Muscle layer of colon (tissue), 2 donors: ENCODE results near the gene CREBL2.
A peak's percentile ranks its signal among the peaks of the same experiment; 100 is the strongest.
"Not testable (repeated sequence)": the region's sequence is repeated elsewhere in the genome, so short reads cannot be mapped to it uniquely, and the experiment has no call there.

ENCODE experiments used
- H3K27ac ChIP-seq: one replicate; pipeline ENCODE4 v1.7.0; 2013; ENCODE audit warnings: low read depth, mild to moderate bottlenecking, low read length, moderate library complexity
- H3K27me3 ChIP-seq, 2 donors: one replicate each; pipeline ENCODE4 v1.7.0; 2013; ENCODE audit warnings: low read length in 2 of 2, mild to moderate bottlenecking in 2 of 2; ENCODE audit not compliant: insufficient read depth in 2 of 2, control insufficient read depth in 1 of 2
- H3K36me3 ChIP-seq: one replicate; pipeline ENCODE4 v1.7.0; 2013; ENCODE audit warnings: mild to moderate bottlenecking, low read length; ENCODE audit not compliant: insufficient read depth
- H3K4me1 ChIP-seq: one replicate; pipeline ENCODE4 v1.7.0; 2013; ENCODE audit warnings: mild to moderate bottlenecking, low read length; ENCODE audit not compliant: insufficient read depth
- H3K4me3 ChIP-seq, 2 donors: one replicate each; pipeline ENCODE4 v1.7.0; 2013; ENCODE audit warnings: low read length in 2 of 2, low read depth in 1 of 2, mild to moderate bottlenecking in 1 of 2, moderate library complexity in 1 of 2
- H3K9ac ChIP-seq: one replicate; pipeline ENCODE4 v1.7.0; 2013; ENCODE audit warnings: low read length
- H3K9me3 ChIP-seq: one replicate; pipeline ENCODE4 v1.7.0; 2013; ENCODE audit warnings: mild to moderate bottlenecking, low read length
- donor health status: abdominal sarcoma.
- donor health status: Adenocarcinoma of cecum.

Gene CREBL2, protein sequence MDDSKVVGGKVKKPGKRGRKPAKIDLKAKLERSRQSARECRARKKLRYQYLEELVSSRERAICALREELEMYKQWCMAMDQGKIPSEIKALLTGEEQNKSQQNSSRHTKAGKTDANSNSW

DNA sequence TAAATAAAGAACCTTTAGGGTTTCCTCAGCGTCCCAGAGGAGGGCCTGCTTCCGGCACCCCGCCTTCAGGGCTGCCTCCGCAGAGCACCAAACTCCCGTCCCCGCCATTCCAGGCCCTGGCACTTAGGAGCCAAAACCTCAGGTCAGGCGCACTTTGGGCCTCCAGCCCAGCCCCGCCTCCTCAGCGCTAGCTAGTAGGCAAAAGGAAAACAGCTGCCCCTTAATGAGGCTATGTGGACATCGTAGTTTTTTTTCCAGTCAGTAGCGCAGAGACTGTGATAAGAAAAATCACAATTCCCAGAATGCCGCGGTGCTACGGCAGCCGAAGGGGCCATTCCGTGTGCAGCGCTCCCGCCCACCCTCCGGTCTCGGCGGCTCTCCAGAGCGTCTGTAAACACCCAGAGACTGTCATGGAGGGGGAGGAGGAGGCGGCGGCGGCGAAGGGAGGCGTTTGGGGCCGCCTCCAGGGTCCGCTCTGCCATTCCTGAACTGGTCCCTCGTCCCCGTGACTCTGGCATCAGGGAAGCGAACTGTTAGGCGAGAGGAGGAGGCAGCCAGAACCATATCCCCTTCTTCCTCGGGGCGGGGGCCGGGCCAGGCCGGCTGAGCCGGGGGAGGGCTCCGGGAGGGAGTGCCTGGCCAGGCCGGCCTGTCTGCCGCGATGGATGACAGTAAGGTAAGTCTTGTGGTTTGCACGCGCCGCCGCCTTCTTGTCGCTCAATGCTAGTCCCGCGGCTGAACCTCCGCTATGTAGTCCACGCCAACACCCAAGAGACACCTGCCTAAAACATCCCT is at the start of gene CREBL2:
CREBL2 (plus strand) TSS at position 365 of the 795 bp plus-strand sequence; CDS start at position 662, 297 bp downstream.
- Histone ChIP-seq H3K9me3 (no peaks in the 10 kb centered on the region), H3K4me1 (peaks cover 21% of the 10 kb centered on the region), H3K27ac (peak within 1 kb of the TSS; percentile 98), H3K36me3 (no peaks in the 10 kb centered on the region), H3K4me3 (peak within 1 kb of the TSS; percentile 68 to 78), H3K9ac (peak within 1 kb of the TSS; percentile 16), H3K27me3 (no peaks in the 10 kb centered on the region)

DNA sequence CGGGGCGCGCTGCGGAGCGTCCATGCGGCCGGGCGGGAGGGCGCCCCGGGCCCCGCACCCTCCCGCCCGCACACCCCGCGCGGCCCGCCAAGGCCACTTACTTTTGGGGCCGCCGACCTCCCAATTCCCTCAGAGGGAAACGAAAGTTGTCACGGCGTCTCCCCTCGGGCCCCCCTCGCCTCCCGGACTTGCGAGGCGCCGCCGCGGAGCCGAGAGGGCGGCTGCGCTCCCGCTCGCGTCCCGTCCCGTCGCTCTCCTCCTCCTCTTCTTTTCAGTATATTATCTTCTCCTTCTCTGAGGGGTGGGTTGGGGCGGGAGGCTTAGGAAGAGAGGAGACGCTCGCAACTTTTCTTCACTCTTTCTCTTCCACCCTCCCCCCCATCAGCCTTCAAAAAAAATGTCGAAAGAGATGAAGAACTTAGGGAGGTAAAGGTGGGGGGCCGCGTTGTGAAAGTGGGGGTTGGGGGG is 49.6 kb upstream of the CREBL2 start:
- peak overlapping the region; percentile 79 for H3K27ac ChIP-seq
- no peaks in the 10 kb centered on the region for H3K36me3 ChIP-seq
- peak overlapping the region; percentile 94 for H3K9ac ChIP-seq
- H3K9me3 ChIP-seq = no peaks in the 10 kb centered on the region
- peak overlapping the region; percentile 30 to 85 for H3K4me3 ChIP-seq
- H3K27me3 ChIP-seq = no peaks in the 10 kb centered on the region
- H3K4me1 ChIP-seq = peaks cover 25% of the 10 kb centered on the region

DNA sequence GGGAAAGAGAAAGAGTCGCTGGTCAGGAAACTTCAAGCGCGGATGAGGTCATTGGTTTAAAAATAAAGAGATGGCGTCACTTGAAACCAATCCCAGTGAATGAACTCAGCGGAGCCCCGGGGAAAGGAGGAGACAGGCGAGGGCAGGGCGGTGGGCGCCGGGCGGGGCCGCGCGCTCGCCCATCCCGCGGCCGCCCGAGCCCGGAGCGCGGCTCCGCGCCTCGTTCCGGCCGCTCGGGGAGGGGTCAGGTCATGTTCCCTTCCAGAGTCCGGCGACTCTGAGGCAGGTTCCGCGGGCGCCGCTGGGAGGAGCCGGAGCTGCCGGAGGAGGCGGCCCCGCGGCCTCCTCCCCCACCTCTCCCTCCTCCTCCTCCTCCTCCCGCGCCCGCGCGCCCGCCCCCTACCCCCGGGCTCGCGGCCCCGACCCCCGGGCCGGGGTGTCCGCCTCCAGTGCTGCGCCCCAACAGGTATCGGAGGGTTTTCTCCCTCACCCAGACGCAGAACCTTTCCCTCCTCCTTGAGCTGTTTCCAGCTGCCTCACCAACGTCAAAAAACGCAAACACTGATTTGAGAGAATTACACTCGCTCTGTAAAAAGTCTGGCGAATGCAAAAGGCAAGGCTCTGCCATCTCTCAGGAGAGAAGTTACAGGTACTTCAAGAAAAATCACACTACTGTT is 49.0 kb upstream of the CREBL2 start, which contains the start of gene DUSP16:
DUSP16 (minus strand) TSS at position 279 of the 677 bp plus-strand sequence. CDS start 41,765 bp downstream, outside the sequence.
- Histone ChIP-seq H3K9ac (peak within 1 kb of the TSS; percentile 94), H3K36me3 (no peaks in the 10 kb centered on the region), H3K4me1 (peaks cover 25% of the 10 kb centered on the region)

DNA sequence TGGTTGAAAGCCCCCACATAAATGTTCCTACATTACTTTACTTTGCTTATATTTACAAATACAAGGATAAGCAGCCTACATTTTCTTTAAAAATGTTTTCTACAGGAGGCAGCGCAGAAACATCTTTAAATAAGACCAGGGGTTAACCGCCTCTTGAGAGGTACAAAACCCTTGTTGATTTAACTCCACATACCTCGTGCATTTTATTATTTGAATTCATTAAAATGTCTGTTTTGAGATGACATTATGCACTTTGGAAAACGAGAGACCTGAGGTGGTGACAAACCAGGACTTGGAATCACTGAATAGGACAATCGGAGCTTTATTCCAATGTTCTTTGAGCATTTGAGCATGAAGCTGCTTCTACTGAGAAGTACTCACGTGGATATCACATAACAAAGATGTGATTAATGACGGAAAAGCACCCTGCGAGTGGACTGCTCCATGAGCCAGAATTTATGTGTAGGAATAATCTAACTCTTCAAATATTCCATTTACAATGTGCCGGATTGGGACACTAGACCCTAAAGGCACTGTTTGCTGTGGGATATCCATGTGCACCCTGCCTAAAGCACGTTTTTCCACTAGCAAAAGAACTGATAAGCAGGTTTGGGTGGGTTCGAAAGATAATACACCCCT is 48.3 kb upstream of the CREBL2 start:
- Histone ChIP-seq H3K4me1 (peaks cover 25% of the 10 kb centered on the region), H3K27me3 (no peaks in the 10 kb centered on the region)

More for the DNA sequence above, 49.0 kb upstream of the CREBL2 start, which contains the start of gene DUSP16:
- Histone ChIP-seq H3K4me3 (peak within 1 kb of the TSS; percentile 64 to 85), H3K9me3 (no peaks in the 10 kb centered on the region), H3K27me3 (no peaks in the 10 kb centered on the region), H3K27ac (peak within 1 kb of the TSS; percentile 95)

DNA sequence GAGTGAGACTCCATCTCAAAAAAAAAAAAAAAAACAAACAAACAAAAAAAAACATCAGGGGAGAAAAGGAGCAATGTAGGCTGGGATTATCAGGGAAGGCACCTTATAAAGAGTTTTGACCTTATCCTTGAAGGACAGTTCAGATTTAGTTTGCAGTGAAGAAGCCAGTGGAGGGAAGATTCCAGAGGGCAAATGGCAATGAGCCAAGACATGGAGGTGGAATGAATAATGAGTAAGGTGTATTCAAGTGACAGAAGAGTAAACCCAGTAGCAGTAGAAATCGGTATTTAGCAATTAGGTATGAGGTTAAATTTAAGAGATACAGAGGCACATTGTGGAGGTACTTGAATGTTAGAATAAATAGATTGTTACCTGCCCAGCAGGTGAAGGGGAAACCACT is 46.8 kb upstream of the CREBL2 start:
- H3K4me3 ChIP-seq = no peak overlapping the region
- H3K27me3 ChIP-seq = no peaks in the 10 kb centered on the region

More for the DNA sequence above, 48.3 kb upstream of the CREBL2 start:
- Histone ChIP-seq H3K9me3 (no peaks in the 10 kb centered on the region), H3K36me3 (no peaks in the 10 kb centered on the region), H3K4me3 (peak overlapping the region; percentile 64), H3K9ac (peak overlapping the region; percentile 92), H3K27ac (peak overlapping the region; percentile 95)

DNA sequence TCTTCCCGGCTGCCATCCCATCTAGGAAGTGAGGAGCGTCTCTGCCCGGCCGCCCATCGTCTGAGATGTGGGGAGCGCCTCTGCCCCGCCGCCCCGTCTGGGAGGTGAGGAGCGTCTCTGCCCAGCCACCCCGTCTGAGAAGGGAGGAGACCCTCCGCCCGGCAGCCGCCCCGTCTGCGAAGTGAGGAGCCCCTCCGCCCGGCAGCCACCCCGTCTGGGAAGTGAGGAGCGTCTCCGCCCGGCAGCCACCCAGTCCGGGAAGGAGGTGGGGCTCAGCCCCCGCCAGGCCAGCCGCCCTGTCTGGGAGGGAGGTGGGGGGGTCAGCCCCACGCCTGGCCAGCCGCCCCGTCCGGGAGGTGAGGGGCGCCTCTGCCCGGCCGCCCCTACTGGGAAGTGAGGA is 45.7 kb upstream of the CREBL2 start:
- not testable (repeated sequence) for H3K9ac ChIP-seq, H3K36me3 ChIP-seq, H3K27me3 ChIP-seq, H3K4me3 ChIP-seq, H3K27ac ChIP-seq, H3K9me3 ChIP-seq
- peaks cover 12% of the 10 kb centered on the region for H3K4me1 ChIP-seq

More for the DNA sequence above, 46.8 kb upstream of the CREBL2 start:
- H3K9me3 ChIP-seq = no peaks in the 10 kb centered on the region
- peaks cover 20% of the 10 kb centered on the region for H3K4me1 ChIP-seq
- H3K9ac ChIP-seq = no peak overlapping the region
- H3K27ac ChIP-seq = no peak overlapping the region
- no peaks in the 10 kb centered on the region for H3K36me3 ChIP-seq

DNA sequence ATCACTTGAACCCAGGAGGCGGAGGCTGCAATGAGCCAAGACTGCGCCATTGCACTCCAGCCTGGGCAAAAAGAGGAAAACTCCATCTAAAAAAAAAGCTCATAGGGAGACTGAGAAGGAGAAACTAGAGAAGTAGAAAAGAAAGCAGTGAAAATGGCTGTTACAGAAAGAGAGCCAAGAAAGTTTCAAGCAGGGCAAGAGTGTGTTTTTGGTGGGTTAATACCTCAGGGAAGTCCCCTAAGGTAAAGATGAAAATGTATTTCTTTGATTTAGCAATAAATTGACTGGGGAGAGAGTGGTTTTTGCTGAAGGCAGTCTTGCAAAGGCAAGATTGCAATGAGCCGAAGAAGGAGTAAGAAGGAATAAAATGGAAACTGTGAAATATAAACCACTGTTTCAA is 39.0 kb upstream of the CREBL2 start:
- Histone ChIP-seq H3K27me3 (no peaks in the 10 kb centered on the region), H3K36me3 (no peaks in the 10 kb centered on the region), H3K27ac (no peak overlapping the region), H3K4me1 (no peaks in the 10 kb centered on the region), H3K9ac (no peak overlapping the region), H3K9me3 (no peaks in the 10 kb centered on the region), H3K4me3 (no peak overlapping the region)

DNA sequence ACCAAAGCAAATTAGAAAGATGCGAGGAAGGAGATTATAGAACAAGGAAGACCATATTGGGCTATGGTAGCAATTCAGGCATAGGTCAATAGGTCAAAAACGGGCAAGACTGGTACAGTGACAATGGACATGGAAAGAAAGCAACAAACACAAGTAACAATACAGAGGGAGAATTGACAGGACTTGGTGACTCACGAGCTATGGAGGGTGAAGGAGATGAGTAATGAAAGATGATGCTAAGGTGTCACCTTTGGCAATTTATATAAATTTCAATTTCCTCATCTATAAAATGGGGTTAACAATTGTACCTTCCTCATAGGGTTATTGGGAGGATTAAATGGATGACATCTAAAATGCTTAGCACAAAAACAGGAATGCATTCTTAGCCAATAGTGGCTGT is 33.9 kb upstream of the CREBL2 start:
- Histone ChIP-seq H3K4me3 (no peak overlapping the region), H3K27me3 (no peaks in the 10 kb centered on the region), H3K9ac (no peak overlapping the region), H3K4me1 (no peaks in the 10 kb centered on the region), H3K9me3 (no peaks in the 10 kb centered on the region), H3K27ac (no peak overlapping the region), H3K36me3 (no peaks in the 10 kb centered on the region)

DNA sequence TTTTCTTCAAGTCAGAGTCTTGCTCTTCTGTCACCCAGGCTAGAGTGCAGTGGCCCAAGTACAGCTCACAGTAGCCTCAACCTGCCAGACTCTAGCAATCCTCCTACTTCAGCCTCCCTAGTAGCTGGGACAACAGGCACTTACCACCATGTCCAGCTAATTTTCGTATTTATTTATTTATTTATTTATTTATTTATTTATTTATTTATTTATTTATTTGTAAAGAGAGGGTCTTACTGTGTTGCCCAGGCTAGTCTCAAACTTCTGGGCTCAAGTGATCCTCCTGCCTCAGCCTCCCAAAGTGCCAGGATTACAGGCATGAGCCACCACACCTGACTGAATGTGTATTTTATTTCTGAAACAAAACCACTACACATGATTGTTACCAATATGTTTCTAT is 31.0 kb upstream of the CREBL2 start:
- not testable (repeated sequence) for H3K4me1 ChIP-seq, H3K9me3 ChIP-seq, H3K4me3 ChIP-seq, H3K9ac ChIP-seq, H3K27ac ChIP-seq, H3K36me3 ChIP-seq, H3K27me3 ChIP-seq

DNA sequence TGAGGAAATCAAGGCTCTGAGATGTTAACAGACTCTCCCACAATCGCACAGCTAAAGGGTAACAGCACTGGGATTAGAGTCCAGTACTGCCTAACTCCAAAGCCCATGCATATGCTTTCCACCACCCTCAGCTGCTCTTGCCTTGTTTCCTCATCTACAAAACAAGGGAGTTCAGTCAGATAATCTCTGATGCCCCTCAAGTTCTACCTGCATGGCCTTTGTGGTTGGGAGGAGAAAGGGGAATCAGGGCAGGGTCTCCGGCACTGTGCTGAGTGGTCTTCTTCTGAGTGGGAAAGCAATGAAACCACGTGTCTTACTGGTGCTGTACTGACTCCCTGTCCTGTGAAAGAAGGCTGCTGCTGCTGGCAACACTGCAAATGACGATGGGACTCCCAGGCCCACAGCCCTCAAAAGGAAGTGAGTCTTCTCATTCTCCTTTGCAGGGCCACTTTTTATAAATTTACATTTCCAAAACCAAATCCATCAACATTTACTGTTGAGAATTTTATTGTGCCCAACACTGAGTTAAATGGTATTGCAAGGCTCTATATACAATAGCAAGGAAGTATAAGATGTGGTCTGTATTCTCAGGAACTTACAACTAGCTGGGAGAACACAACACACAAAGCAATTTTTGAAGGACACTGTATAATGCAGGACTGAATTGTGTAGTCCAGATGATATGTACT is 29.3 kb upstream of the CREBL2 start:
- no peak overlapping the region for H3K4me3 ChIP-seq
- H3K9me3 ChIP-seq = no peaks in the 10 kb centered on the region
- H3K27me3 ChIP-seq = no peaks in the 10 kb centered on the region
- no peak overlapping the region for H3K27ac ChIP-seq
- H3K36me3 ChIP-seq = no peaks in the 10 kb centered on the region
- H3K9ac ChIP-seq = no peak overlapping the region
- H3K4me1 ChIP-seq = no peaks in the 10 kb centered on the region
